K562 (cell line): ENCODE measurements around the gene CEP128. TPM values are rescaled to one million over a fixed set of nuclear protein-coding genes. Genes with fewer than 3 reads are reported as not detected.

ENCODE experiments used
- ATAC-seq: fragments of 200-7000 bp; cut with Tn5 transposase; 3 replicates; pipeline ENCODE4 v1.9.1; 2020; ENCODE audit warnings: moderate library complexity
- BruUV-seq: library from RNA; stranded (reverse); fragments of 400-500 nt; replicated peaks from 2 replicates; lab custom pipeline; 2021; lab: Mats Ljungman, UMichigan
- CTCF ChIA-PET: fragments of 300-600 bp; formaldehyde crosslinking; extraction: SDS; loops from one replicate; lab custom pipeline; 2021; ENCODE audit warnings: low intra/inter-chr PET ratio; lab: Yijun Ruan, JAX
- POLR2A ChIA-PET: fragments of 300-600, 350-650 bp; sonication (Branson Sonifier 250); formaldehyde crosslinking; extraction: SDS; loops from one replicate; lab custom pipeline; 2021; ENCODE audit warnings: antibody characterized with exemption, inconsistent platforms; lab: Yijun Ruan, JAX
- DNase-seq, 4 experiments: peaks; one replicate each; pipeline versions ENCODE4 v3.0.0 to v3.0.0-alpha.2; 2011 to 2018; ENCODE audit warnings: low spot score in 3 of 4, mixed read lengths in 3 of 4; ENCODE audit errors: extremely low read depth in 1 of 4
- FAIRE-seq: peaks from 2 replicates; lab custom pipeline; 2011; peaks lifted over from hg19 to GRCh38; lab: Jason Lieb, UNC
- H2AFZ ChIP-seq: 2 replicates; pipeline ENCODE4 v1.6.0; 2011; ENCODE audit warnings: low read depth, low read length, control low read depth, inconsistent platforms
- H3K27ac ChIP-seq: fragments of 200-600 bp; 3 replicates; pipeline ENCODE4 v1.8.0; 2011; ENCODE audit warnings: low read depth, mild to moderate bottlenecking, control low read depth, inconsistent platforms, low read length, moderate library complexity, mixed read lengths; ENCODE audit errors: extremely low read depth
- H3K27me3 ChIP-seq, 2 experiments: fragments of 300-600 bp in 1 of 2; 2 replicates in 1 of 2; 3 replicates in 1 of 2; pipeline versions ENCODE4 v1.6.0 to v1.8.0; 2011; ENCODE audit warnings: inconsistent platforms in 2 of 2, low read length in 2 of 2, mild to moderate bottlenecking in 1 of 2, mixed read lengths in 1 of 2, moderate library complexity in 1 of 2; ENCODE audit not compliant: control insufficient read depth in 2 of 2, insufficient read depth in 2 of 2
- H3K36me3 ChIP-seq: fragments of 300-600 bp; 3 replicates; pipeline ENCODE4 v1.8.0; 2011; ENCODE audit warnings: mild to moderate bottlenecking, low read length, inconsistent platforms; ENCODE audit not compliant: control insufficient read depth, insufficient read depth
- H3K4me1 ChIP-seq, 2 experiments: fragments of 200-600 bp in 1 of 2; replicated peaks in 1 of 2; 2 replicates in 1 of 2; 3 replicates in 1 of 2; pipeline versions ENCODE4 v1.5.1 to v1.8.0; 2011; ENCODE audit warnings: inconsistent platforms in 2 of 2, low read length in 2 of 2, mild to moderate bottlenecking in 1 of 2, mixed read lengths in 1 of 2, moderate library complexity in 1 of 2; ENCODE audit not compliant: control insufficient read depth in 2 of 2, insufficient read depth in 2 of 2
- H3K4me2 ChIP-seq: 2 replicates; pipeline ENCODE4 v1.6.1; 2011; ENCODE audit warnings: low read length, control low read depth, inconsistent platforms, mixed read lengths; ENCODE audit not compliant: insufficient read depth
- H3K4me3 ChIP-seq: fragments of 200-600 bp; sonication (generic), shearing (Covaris generic); 2 replicates; pipeline ENCODE4 v1.5.1; 2016; ENCODE audit warnings: control low read depth, inconsistent platforms
- H3K79me2 ChIP-seq: fragments of 200-600 bp; 3 replicates; pipeline ENCODE4 v1.8.0; 2011; ENCODE audit warnings: low read length, inconsistent platforms; ENCODE audit not compliant: control insufficient read depth, insufficient read depth
- H3K9ac ChIP-seq, 2 experiments: 2 replicates each; pipeline versions ENCODE4 v1.6.0 to v1.6.1; 2011; ENCODE audit warnings: low read depth in 2 of 2, low read length in 2 of 2, control low read depth in 1 of 2, inconsistent platforms in 1 of 2, mild to moderate bottlenecking in 1 of 2, mixed read lengths in 1 of 2; ENCODE audit not compliant: insufficient read depth in 1 of 2
- H3K9me1 ChIP-seq: one replicate; pipeline ENCODE4 v1.6.0; 2011; ENCODE audit warnings: inconsistent platforms, mild to moderate bottlenecking, low read length, moderate library complexity; ENCODE audit not compliant: control insufficient read depth, insufficient read depth
- H3K9me3 ChIP-seq: replicated peaks from 2 replicates; pipeline ENCODE4 v1.5.1; 2011; ENCODE audit warnings: low read depth, low read length, inconsistent platforms; ENCODE audit not compliant: control insufficient read depth, insufficient read depth
- H4K20me1 ChIP-seq: replicated peaks from 2 replicates; pipeline ENCODE4 v1.6.1; 2011; ENCODE audit warnings: low read length, inconsistent platforms, mixed read lengths; ENCODE audit not compliant: control insufficient read depth, insufficient read depth
- BCL6 ChIP-seq: fragments of 250-450 bp; sonication (Bioruptor Pico); IDR thresholded peaks from 2 replicates; pipeline ENCODE4 v1.4.0; 2020
- BRCA1 ChIP-seq, 2 experiments: fragments of 450-650 bp in 1 of 2; sonication (generic) in 1 of 2; formaldehyde crosslinking in 1 of 2; IDR thresholded peaks; 2 replicates each; pipeline versions ENCODE4 v1.5.0 to v1.6.1; 2017 to 2020; ENCODE audit warnings: mild to moderate bottlenecking in 1 of 2, missing genetic modification reagents in 1 of 2
- ILF3 ChIP-seq: fragments of 450-650 bp; IDR thresholded peaks from 2 replicates; pipeline ENCODE4 v1.6.1; 2018; ENCODE audit warnings: antibody characterized with exemption, mild to moderate bottlenecking, moderate library complexity, borderline replicate concordance
- MBD2 ChIP-seq: sonication (generic); IDR thresholded peaks from 2 replicates; pipeline ENCODE4 v1.6.1; 2016; ENCODE audit warnings: low read depth, borderline replicate concordance
- PHF21A ChIP-seq: fragments of 450-650 bp; IDR thresholded peaks from 2 replicates; pipeline ENCODE4 v1.6.1; 2017; ENCODE audit warnings: low read depth, borderline replicate concordance
- PTBP1 ChIP-seq: fragments of 200-400 bp; formaldehyde crosslinking; IDR thresholded peaks from 2 replicates; pipeline ENCODE4 v1.6.1; 2017; ENCODE audit warnings: low read depth, low read length
- REST ChIP-seq, 2 experiments: fragments of 450-650 bp; formaldehyde crosslinking in 1 of 2; IDR thresholded peaks; 2 replicates each; pipeline versions ENCODE4 v1.4.0 to v1.6.1; 2014 to 2020; ENCODE audit warnings: mild to moderate bottlenecking in 2 of 2, borderline replicate concordance in 1 of 2, low read depth in 1 of 2
- TCF7L2 ChIP-seq: fragments of 150-350 bp; IDR thresholded peaks from 2 replicates; pipeline ENCODE4 v1.6.1; 2016; ENCODE audit warnings: low read depth, mild to moderate bottlenecking, low read length, moderate library complexity
- ZBTB7A ChIP-seq: IDR thresholded peaks from 2 replicates; pipeline ENCODE4 v1.6.1; 2011; ENCODE audit warnings: low read depth, mild to moderate bottlenecking, low read length, moderate library complexity, borderline replicate concordance; ENCODE audit not compliant: control insufficient read depth
- ZNF436 ChIP-seq: fragments of 250-450, 450-650 bp; sonication (Bioruptor Pico); formaldehyde crosslinking; IDR thresholded peaks from 2 replicates; pipeline ENCODE4 v1.7.0; 2020; ENCODE audit warnings: mild to moderate bottlenecking
- ZNF583 ChIP-seq: fragments of 250-450 bp; sonication (Bioruptor Pico); IDR thresholded peaks from 2 replicates; pipeline ENCODE4 v1.4.0; 2020
- WGBS: fragments of 100-300 bp; shearing (Covaris generic); methylation state at CpG from one replicate; pipeline ENCODE4 v1.1.6; 2016; ENCODE audit warnings: low coverage, mixed read lengths; ENCODE audit not compliant: insufficient coverage; ENCODE audit errors: missing lambda C conversion rate; 5-methylcytosine and 5-hydroxymethylcytosine counted together
- in situ Hi-C: fragments of 300-500 bp; cut with MboI; formaldehyde crosslinking; loops from 4 replicates; pipeline ENCODE4 v1.15.0; 2018; ENCODE audit warnings: inconsistent platforms, mixed read lengths
- intact Hi-C: fragments of 100-400 bp; cut with micrococcal nuclease; formaldehyde crosslinking; loops from 2 replicates; pipeline ENCODE4 v1.14.2; 2022
- polyA plus RNA-seq, 8 experiments: library from polyadenylated mRNA; depleted of rRNA in 4 of 8; stranded (reverse) in 5 of 8; unstranded in 3 of 8; fragments of >200 nt; fragmentation: Nextera tagmentation in 2 of 8; fragmentation: Illumina TruSeq in 1 of 8; extraction: Ambion mirVana in 2 of 8; extraction: Trizol in 1 of 8; gene quantifications; 2 replicates each; pipeline versions ENCODE4 v1.2.1 to v1.2.3, GENCODE V29; 2011 to 2014; ENCODE audit warnings: inconsistent platforms in 1 of 8, missing spikeins in 1 of 8
- total RNA-seq, 7 experiments: library from RNA; depleted of rRNA in 6 of 7; stranded (reverse); fragments of >200 nt in 6 of 7; fragmentation: Illumina TruSeq in 2 of 7; extraction: Trizol in 2 of 7; gene quantifications; 2 replicates each; pipeline versions ENCODE4 v1.2.1 to v1.2.3, GENCODE V29; 2011 to 2021; ENCODE audit warnings: low replicate concordance in 1 of 7

CEP128 gene
- total and polyA plus RNA-seq, 9 of the 15 experiments (the other 6 are each of a cell fraction or from before 2014, with no cell fraction given) = 2.3 to 9.2 (median 4.6) TPM

DNA sequence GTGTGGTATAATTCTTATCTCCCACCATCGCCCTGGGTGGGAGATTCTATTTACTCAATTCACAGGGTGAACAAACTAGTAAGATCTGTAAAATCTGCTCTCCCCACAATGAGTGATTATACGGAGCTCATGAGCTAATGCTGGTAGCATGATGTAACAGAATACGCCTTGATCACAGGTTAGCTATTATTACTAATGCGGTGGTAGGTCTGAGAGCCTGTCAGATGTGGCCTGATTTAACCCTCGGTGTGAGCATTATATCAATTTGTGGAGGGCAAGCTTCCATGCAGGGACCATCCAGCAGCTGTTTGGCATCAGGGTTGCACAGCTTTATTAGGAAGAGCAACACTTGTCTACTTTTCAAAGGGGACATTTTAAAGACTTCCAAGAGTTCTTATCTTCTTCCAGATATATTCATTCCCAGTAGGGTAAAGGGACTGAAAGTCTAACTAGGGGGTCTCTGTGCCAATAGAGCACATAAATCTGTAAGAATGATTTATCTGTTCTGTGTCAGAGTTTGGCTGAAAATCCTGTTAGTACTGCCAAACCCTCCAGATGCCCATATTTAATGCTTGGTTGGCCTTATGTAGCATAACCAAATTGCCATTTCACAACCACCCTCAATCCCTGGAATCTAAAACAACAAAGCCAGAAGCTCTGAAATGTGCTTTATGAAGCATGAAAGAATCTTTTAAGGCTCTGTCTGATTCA is 32.5 kb upstream of the CEP128 start:
- Histone ChIP-seq H3K4me2 (no peak overlapping the region), H3K4me3 (no peak overlapping the region), H3K9me3 (no peaks in the 10 kb centered on the region), H3K79me2 (no peaks in the 10 kb centered on the region), H4K20me1 (no peaks in the 10 kb centered on the region), H3K36me3 (no peaks in the 10 kb centered on the region), H3K27me3 (peaks cover 0 to 2% of the 10 kb centered on the region in 2 experiments; a peak in 2 of 5 replicates), H3K9ac (no peak overlapping the region), H2AFZ (no peak overlapping the region), H3K27ac (no peak overlapping the region), H3K9me1 (no peaks in the 10 kb centered on the region), H3K4me1 (no peaks in the 10 kb centered on the region)
- no peak for ATAC-seq
- POLR2A ChIA-PET = interaction anchor here (1.0 kb wide), 1 partner anchor 22 kb away, joined by 3 read pairs; no protein-coding TSS in a partner anchor
- 5% methylated on average over 5 of the region's 5 CpGs for WGBS
- no peak for FAIRE-seq
- BruUV-seq = no TSS peak
- intact Hi-C loops = no loop called here
- DNase-seq = no peak
- in situ Hi-C loops = no loop called here
- CTCF ChIA-PET = no interaction called here
- TF ChIP-seq ILF3 (no peak), REST (IDR thresholded peaks at IDR 0.05; ENCODE audit: borderline replicate concordance) (no peak), REST (CRISPR knock-in tag; IDR thresholded peaks at IDR 0.05; ENCODE audit: low read depth) (no peak), TCF7L2 (no peak), PHF21A (no peak), ZNF583 (CRISPR knock-in tag) (no peak), BRCA1 (IDR thresholded peaks at IDR 0.05) (no peak), BRCA1 (CRISPR knock-in tag; IDR thresholded peaks at IDR 0.05) (no peak), PTBP1 (no peak), MBD2 (no peak), ZNF436 (CRISPR knock-in tag) (no peak), ZBTB7A (no peak), BCL6 (CRISPR knock-in tag) (no peak)
